Memory B cell (primary cell): ENCODE data around the gene RAX.
A peak's percentile ranks its signal among the peaks of the same experiment; 100 is the strongest.

Source experiments
- ATAC-seq: fragments of 150-1000 bp; cut with Tn5 transposase; 2 replicates; pipeline ENCODE4 v1.10.0; 2021; ENCODE audit warnings: low read depth, mild to moderate bottlenecking, moderate library complexity
- DNase-seq, 2 donors: peaks; one replicate each; pipeline ENCODE4 v3.0.0; 2022; ENCODE audit warnings: low spot score in 2 of 2
- H3K27ac Mint-ChIP-seq: one replicate; pipeline ENCODE4 v1.8.0; 2022; ENCODE audit warnings: mild to moderate bottlenecking, moderate library complexity, mixed read lengths
- H3K27me3 Mint-ChIP-seq: one replicate; pipeline ENCODE4 v1.8.0; 2022; ENCODE audit warnings: mixed read lengths
- H3K36me3 Mint-ChIP-seq: one replicate; pipeline ENCODE4 v1.8.0; 2022; ENCODE audit warnings: mild to moderate bottlenecking, mixed read lengths
- H3K4me1 Mint-ChIP-seq: one replicate; pipeline ENCODE4 v1.8.0; 2022; ENCODE audit warnings: mixed read lengths
- H3K4me3 Mint-ChIP-seq: one replicate; pipeline ENCODE4 v1.8.0; 2022; ENCODE audit warnings: mild to moderate bottlenecking, moderate library complexity, mixed read lengths
- H3K9me3 Mint-ChIP-seq: one replicate; pipeline ENCODE4 v1.8.0; 2022; ENCODE audit warnings: mixed read lengths

The RAX gene

DNA sequence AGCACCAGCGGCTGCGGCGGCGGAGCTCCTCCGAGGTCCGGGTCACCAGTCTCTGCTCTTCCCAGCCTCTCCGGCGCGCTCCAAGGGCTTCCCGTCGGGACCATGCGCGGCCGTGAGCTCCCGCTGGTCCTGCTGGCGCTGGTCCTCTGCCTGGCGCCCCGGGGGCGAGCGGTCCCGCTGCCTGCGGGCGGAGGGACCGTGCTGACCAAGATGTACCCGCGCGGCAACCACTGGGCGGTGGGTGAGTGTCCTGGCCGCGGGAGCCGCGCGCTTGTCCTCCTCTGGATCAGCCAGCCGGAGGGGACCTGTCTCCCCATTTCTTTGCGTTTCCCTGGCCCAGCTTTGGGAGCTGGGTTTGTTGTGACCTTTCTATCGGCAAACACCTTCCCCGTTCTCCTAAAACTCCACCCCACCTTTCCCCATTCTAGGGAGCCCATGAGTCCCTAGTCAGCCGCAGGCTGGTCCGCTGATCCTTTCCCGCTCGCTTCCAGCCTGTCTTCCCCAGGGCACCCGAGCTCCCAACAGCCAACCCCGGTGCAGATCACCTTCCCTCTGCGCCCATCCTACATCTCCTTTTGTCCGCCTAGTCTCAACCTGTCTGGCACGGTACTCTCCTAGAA, 53.0 kb downstream of the RAX start:
- Mint-ChIP-seq H3K27ac (no peak overlapping the region), H3K9me3 (no peaks in the 10 kb centered on the region), H3K4me3 (peak overlapping the region; percentile 3), H3K4me1 (peaks cover 16% of the 10 kb centered on the region), H3K27me3 (peaks cover 37% of the 10 kb centered on the region), H3K36me3 (peaks cover 2% of the 10 kb centered on the region)
- no peak for ATAC-seq
- no peak for DNase-seq

DNA sequence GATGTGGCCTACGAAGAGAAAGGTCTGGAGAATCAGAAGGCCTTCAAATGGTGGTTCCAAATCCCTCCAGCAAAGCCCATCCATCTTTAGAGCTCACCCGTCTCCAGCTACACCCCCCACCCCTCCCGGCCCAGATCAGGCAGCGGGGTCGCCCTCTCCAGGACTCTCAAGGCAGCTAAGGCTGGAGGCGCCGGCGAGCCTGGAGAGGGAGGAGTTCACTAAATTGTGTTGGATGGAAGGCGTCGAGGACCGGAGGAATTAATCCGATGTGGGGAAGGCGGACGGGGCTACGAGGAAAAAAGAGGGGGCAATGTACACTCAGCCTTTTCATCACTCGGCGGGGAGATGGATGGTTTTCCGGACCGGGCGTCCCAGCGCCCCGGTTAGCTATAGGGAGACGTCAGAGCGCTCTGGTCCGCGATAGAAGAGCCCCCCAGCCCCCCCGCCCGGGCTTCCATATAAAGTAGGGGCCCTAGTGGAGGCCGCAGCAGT, 53.5 kb downstream of the RAX start, which contains the start of gene GRP:
GRP (plus strand) TSS at position 487 of the 492 bp plus-strand sequence. CDS start 108 bp downstream, outside the sequence.
- peak within 1 kb of the TSS; percentile 60 for H3K4me3 Mint-ChIP-seq
- H3K9me3 Mint-ChIP-seq = no peaks in the 10 kb centered on the region
- peaks cover 16% of the 10 kb centered on the region for H3K4me1 Mint-ChIP-seq
- no peak within 1 kb of the TSS for H3K27ac Mint-ChIP-seq
- H3K27me3 Mint-ChIP-seq = peaks cover 37% of the 10 kb centered on the region
- no peak for ATAC-seq
- H3K36me3 Mint-ChIP-seq = peaks cover 2% of the 10 kb centered on the region
- DNase-seq = no peak

DNA sequence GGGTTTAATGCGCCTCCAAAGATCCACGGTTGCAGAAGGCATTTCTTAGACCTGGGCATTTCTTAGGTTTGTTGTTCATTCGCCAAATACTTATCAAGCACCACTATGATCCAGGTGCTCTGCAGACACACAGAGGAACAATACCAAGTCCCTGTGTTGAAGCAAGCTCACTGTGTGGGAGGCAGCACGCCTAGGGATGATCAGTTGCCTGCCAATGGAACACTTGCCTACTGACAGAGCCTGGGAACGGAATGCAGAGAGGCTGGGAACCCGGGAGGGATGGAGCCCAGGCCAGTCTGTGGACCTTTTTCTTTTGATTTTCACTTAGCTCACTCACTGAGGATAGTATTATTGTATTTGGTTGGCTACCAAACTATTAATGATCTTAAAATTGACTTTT, 55.2 kb downstream of the RAX start:
- Mint-ChIP-seq H3K36me3 (peaks cover 2% of the 10 kb centered on the region), H3K4me3 (no peak overlapping the region), H3K27me3 (peaks cover 43% of the 10 kb centered on the region), H3K4me1 (peaks cover 16% of the 10 kb centered on the region), H3K27ac (no peak overlapping the region), H3K9me3 (no peaks in the 10 kb centered on the region)
- ATAC-seq = no peak
- DNase-seq = no peak
